Hepatocyte (in vitro differentiated cells): ENCODE measurements around the gene TRAPPC12.

Experiments used
- CTCF ChIP-seq: fragments of 200-600 bp; sonication (generic); IDR thresholded peaks from 2 replicates; pipeline ENCODE4 v1.5.1; 2016; ENCODE audit warnings: antibody characterized with exemption, mild to moderate bottlenecking; ENCODE audit not compliant: poor library complexity
- EZH2 ChIP-seq: fragments of 200-600 bp; sonication (generic); IDR thresholded peaks from 2 replicates; pipeline ENCODE4 v1.6.1; 2016; ENCODE audit warnings: antibody characterized with exemption, mild to moderate bottlenecking, borderline replicate concordance
- EZH2phosphoT487 ChIP-seq: fragments of 200-600 bp; sonication (generic); IDR thresholded peaks from one replicate; pipeline ENCODE4 v1.6.1; 2018; ENCODE audit warnings: antibody characterized with exemption, mild to moderate bottlenecking, low read depth, moderate library complexity; ENCODE audit not compliant: unreplicated experiment, severe bottlenecking

GRCh38 chr2:3450385-3451010 lies 71.0 kb downstream of the TRAPPC12 start:
- TF ChIP-seq CTCF (no peak), EZH2 (no peak), EZH2phosphoT487 (no peak)
